HepG2 (cell line): ENCODE results near the gene UBTD1. TPM values are rescaled to one million over a fixed set of nuclear protein-coding genes. Genes with fewer than 3 reads are reported as not detected.

Experiments
- ELF3 ChIP-seq: IDR thresholded peaks from 2 replicates; pipeline ENCODE4 v1.6.1; 2016; ENCODE audit warnings: missing genetic modification reagents, missing compliant biosample characterization
- GLI4 ChIP-seq: sonication (generic); formaldehyde crosslinking; IDR thresholded peaks from 2 replicates; pipeline ENCODE4 v1.5.1; 2020; ENCODE audit warnings: missing genetic modification reagents, mild to moderate bottlenecking, moderate library complexity, borderline replicate concordance
- HMG20B ChIP-seq: conservative IDR thresholded peaks from 2 replicates; pipeline ENCODE4 v1.6.1; 2016; ENCODE audit warnings: missing genetic modification reagents, missing compliant biosample characterization
- KDM3A ChIP-seq: IDR thresholded peaks from 2 replicates; pipeline ENCODE4 v1.6.1; 2018; ENCODE audit warnings: low read depth, missing compliant biosample characterization
- NFAT5 ChIP-seq: sonication (generic); formaldehyde crosslinking; IDR thresholded peaks from 2 replicates; pipeline ENCODE4 v1.4.0; 2020; ENCODE audit warnings: missing genetic modification reagents
- THAP11 ChIP-seq: IDR thresholded peaks from 2 replicates; pipeline ENCODE4 v1.6.1; 2016; ENCODE audit warnings: missing biosample characterization, missing genetic modification reagents
- YY1 ChIP-seq: IDR thresholded peaks from 2 replicates; pipeline ENCODE4 v1.6.1; 2011; ENCODE audit warnings: low read length, low read depth, moderate library complexity, mild to moderate bottlenecking; ENCODE audit not compliant: insufficient read depth, insufficient replicate concordance
- ZBTB40 ChIP-seq, 2 experiments: fragments of 450-650 bp in 1 of 2; sonication (generic) in 1 of 2; formaldehyde crosslinking in 1 of 2; IDR thresholded peaks; 2 replicates each; pipeline versions ENCODE4 v1.6.1 to v1.8.0; 2016 to 2022; ENCODE audit warnings: antibody characterized with exemption in 1 of 2, mild to moderate bottlenecking in 1 of 2, missing genetic modification reagents in 1 of 2
- ZNF367 ChIP-seq: sonication (generic); formaldehyde crosslinking; IDR thresholded peaks from 2 replicates; pipeline ENCODE4 v1.4.0; 2020; ENCODE audit warnings: missing genetic modification reagents, borderline replicate concordance
- polyA plus RNA-seq, 8 experiments: library from polyadenylated mRNA; depleted of rRNA in 3 of 8; stranded (reverse) in 7 of 8; unstranded in 1 of 8; fragments of >200 nt; fragmentation: Illumina TruSeq in 4 of 8; extraction: Trizol in 4 of 8; gene quantifications; 2 replicates each; pipeline versions ENCODE4 v1.2.1 to v1.2.3, GENCODE V29; 2011 to 2016; ENCODE audit warnings: low read depth in 4 of 8, missing spikeins in 1 of 8, mixed read lengths in 1 of 8; ENCODE audit not compliant: insufficient read depth in 1 of 8
- total RNA-seq, 5 experiments: library from RNA; depleted of rRNA; stranded (reverse); fragments of >200 nt; fragmentation: Illumina TruSeq; extraction: Trizol; gene quantifications; 2 replicates each; pipeline ENCODE4 v1.2.3, GENCODE V29; 2016; ENCODE audit warnings: low read depth in 1 of 5

UBTD1 gene
- total and polyA plus RNA-seq, 2 of the 13 experiments (the other 11 are each of a cell fraction or from before 2014, with no cell fraction given) = 7.9 to 10.0 TPM

GRCh38 chr10:97522937-97523336, 24.2 kb downstream of the UBTD1 start (continued):
- TF ChIP-seq THAP11 (CRISPR knock-in tag) (no peak), HMG20B (CRISPR knock-in tag) (no peak), KDM3A (CRISPR knock-in tag) (no peak), GLI4 (CRISPR knock-in tag) (no peak), ZNF367 (CRISPR knock-in tag) (no peak), NFAT5 (CRISPR knock-in tag) (no peak), ZBTB40 (IDR thresholded peaks at IDR 0.05) (no peak), ZBTB40 (CRISPR knock-in tag; IDR thresholded peaks at IDR 0.05) (no peak), ELF3 (CRISPR knock-in tag) (no peak), YY1 (no peak)
